LNCAP (cell line): ENCODE data around the gene RAB25.

Experiments used
- CTCF ChIP-seq: fragments of 450-650 bp; IDR thresholded peaks from 2 replicates; pipeline ENCODE4 v1.5.1; 2017; ENCODE audit warnings: mild to moderate bottlenecking

Gene RAB25

GRCh38 chr1:156060937-156061636 is at the start of gene RAB25:
RAB25 (plus strand) TSS chr1:156061160; CDS start chr1:156061401, 241 bp downstream.
- no peak for TF ChIP-seq CTCF

GRCh38 chr1:156012051-156012817 is 48.7 kb upstream of the RAB25 start:
- TF ChIP-seq CTCF = no peak

GRCh38 chr1:156014829-156015228 is 46.1 kb upstream of the RAB25 start:
- no peak for TF ChIP-seq CTCF

- TF ChIP-seq CTCF = no peak
Measured at GRCh38 chr1:156019946-156020292, 41.0 kb upstream of the RAB25 start.

GRCh38 chr1:156020293-156021092 is 40.5 kb upstream of the RAB25 start, which contains the start of gene SSR2:
SSR2 (minus strand) TSS chr1:156020951; CDS start chr1:156020167, 784 bp downstream.
- TF ChIP-seq CTCF = no peak

GRCh38 chr1:156021093-156021428 is 39.9 kb upstream of the RAB25 start:
- no peak for TF ChIP-seq CTCF

GRCh38 chr1:156021954-156022353 is 39.0 kb upstream of the RAB25 start:
- no peak for TF ChIP-seq CTCF
